GM19372 (cell line): ENCODE measurements around the gene RAB9A.
"Not testable (repeated sequence)": the region's sequence is repeated elsewhere in the genome, so short reads cannot be mapped to it uniquely, and the experiment has no call there.

Source experiments
- ATAC-seq: cut with Tn5 transposase; IDR thresholded peaks from one replicate; pipeline ENCODE4 v1.9.1; 2021; ENCODE audit warnings: mild to moderate bottlenecking, low read depth, moderate library complexity; ENCODE audit not compliant: unreplicated experiment

The RAB9A gene

DNA sequence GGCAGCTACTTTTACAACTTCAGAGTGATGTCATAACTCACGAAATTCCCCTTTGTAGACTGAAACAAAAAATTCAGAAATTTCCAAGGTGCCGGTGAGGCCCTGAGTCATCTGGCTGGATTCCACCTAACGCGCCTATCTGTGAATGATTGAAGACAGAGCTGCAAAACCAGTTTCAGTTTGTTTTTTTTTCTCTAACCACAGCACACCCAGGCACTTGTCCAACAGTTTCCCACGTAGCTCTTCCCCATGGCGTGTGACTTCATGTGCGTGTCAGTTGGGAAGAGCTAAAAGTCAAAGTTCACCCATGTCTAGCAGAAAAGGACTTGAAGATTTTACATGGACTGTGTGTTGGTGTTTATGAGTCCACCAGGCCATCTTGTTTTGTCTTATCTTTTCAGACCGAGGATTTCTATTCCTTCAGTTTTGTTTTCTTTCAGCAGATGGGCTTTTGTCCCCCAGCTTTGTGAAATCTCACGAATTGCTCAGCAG is 19.6 kb upstream of the RAB9A start:
- peak; percentile 83 for ATAC-seq

DNA sequence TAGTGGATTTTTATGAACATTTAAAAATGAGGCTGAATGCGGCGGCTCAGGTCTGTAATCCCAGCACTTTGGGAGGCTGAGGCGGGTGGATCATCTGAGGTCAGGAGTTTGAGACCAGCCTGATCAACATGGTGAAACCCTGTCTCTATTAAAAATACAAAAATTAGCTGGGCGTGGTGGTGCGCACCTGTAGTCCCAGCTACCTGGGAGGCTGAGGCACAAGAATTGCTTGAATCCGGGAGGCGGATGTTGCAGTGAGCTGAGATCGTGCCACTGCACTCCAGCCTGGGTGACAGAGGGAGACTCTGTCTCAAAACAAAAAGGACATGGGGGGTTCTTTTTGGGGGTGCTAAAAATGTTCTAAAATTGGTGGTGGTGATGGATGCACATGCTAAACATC is 19.2 kb upstream of the RAB9A start:
- not testable (repeated sequence) for ATAC-seq

DNA sequence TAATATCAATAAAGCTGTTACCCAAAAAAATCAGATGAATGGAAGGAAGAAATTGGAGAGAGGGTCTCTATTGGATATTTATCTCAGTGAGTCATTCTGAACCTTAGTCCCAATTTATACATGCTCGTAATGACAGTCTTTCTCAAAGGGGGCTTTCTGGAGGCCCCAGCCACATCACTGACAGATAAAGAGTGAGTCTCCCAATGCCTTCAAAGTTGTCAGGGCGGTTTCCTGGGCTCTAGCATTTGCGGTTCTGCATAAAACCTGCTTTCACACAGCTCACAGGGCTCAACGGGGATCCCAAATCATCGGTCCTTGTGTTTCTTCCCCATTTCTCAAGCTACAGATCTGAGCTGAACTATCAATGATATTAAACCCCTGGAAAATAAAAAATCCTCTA is 18.7 kb upstream of the RAB9A start:
- ATAC-seq = no peak

DNA sequence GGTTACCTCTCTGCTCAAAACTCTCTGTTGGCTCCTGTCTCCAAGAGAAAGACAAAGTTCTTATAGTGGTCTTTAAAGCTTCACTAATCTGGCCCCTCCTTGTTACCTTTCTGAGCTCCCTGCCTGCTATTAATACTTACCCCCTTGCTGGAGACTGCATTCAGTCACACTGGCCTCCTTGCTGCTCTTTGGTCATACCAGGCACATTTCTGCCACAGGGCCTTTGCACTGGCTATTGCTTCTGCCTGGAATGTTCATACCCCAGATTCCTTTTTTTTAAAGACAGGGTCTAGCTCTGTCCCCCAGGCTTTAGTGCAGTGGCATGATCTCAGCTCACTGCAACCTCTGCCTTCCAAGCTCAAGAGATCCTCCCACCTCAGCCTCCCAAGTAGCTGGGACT is 15.9 kb upstream of the RAB9A start:
- ATAC-seq = no peak

DNA sequence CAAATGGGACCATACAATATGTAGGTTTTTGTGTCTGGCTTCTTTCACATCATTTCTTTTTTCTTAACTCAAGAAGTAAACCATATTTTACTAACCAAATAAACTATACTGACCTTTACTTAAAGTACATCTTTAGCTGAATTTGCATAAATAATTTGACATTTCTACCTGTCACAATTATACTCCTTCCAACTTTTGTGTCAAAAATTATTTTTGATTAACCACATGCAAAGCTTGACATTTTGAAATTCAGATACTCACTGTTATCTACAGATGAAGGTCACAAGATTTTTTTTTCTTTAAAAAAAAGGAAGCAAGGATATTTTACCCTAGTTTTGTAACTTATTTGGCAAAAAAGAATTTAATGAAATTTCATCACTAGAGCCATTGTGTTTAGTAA is 12.0 kb upstream of the RAB9A start:
- ATAC-seq = no peak

DNA sequence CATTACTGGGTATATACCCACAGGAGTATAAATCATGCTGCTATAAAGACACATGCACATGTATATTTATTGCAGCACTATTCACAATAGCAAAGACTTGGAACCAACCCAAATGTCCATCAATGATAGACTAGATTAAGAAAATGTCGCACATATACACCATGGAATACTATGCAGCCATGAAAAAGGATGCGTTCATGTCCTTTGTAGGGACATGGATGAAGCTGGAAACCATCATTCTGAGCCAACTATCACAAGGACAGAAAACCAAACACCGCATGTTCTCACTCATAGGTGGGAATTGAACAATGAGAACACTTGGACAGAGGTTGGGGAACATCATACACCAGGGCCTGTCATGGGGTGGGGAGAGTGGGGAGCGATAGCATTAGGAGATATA is 9.2 kb upstream of the RAB9A start:
- not testable (repeated sequence) for ATAC-seq

- ATAC-seq = no peak
These were observed 7.3 kb upstream of the RAB9A start for GRCh38 chrX:13681595-13681994.

GRCh38 chrX:13684361-13684760 is 4.6 kb upstream of the RAB9A start:
- no peak for ATAC-seq

DNA sequence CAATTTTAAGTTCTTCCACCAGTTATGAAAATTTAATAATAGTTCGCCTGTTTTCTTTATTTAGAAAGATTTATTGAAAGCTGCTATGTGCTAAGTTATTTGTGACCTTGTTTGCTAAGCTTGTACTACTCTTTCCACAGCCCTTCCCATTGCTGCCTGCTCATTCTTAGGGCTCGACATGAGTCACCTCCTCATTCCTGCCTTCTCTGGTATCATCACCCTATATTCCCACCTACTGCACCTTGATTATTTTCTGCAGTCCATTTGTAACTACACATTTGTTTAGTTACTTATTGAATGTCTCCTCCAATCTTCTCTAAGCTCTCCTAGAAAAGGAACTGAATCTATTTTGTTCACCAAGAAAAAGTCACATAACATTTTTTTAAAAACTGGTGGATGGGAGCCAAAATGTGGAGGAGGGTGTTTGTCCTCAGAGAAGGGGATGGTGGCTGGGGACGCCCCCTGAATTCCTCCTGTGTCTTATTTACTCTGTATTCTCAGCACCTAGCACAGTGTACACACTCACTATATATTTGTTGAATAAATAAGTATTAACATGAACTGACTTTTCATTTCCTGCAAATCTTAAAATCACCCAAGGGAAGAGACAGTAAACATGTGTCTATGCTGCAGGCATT is 3.7 kb upstream of the RAB9A start:
- no peak for ATAC-seq

- ATAC-seq = no peak
These were observed 1.7 kb upstream of the RAB9A start for GRCh38 chrX:13687203-13687602.

DNA sequence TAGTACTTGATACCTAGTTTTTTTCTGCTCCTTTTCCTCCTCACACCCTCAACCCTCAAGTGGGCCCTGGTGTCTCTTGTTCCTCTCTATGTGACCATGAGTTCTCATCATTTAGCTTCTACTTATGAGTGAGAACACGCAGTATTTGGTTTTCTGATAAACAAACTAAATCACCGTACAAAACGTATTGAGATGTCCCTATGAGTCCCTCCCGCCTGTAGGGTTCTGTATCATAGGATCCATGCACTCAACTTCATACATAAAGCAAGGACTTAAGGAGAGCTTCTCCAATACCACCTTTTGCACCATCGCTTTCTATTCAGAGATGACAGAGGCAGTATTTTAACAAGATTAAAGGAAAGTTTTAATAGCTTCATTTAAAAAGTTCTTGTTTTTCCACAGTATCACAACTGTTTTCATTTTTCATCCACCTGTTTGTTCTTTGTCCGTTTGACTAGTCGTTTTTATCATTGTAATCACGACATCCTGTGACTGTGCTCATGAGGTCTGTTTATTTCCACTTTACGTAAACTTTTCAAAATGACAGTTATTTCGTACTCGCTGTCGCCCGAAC is 457 bp upstream of the RAB9A start:
- ATAC-seq = no peak

DNA sequence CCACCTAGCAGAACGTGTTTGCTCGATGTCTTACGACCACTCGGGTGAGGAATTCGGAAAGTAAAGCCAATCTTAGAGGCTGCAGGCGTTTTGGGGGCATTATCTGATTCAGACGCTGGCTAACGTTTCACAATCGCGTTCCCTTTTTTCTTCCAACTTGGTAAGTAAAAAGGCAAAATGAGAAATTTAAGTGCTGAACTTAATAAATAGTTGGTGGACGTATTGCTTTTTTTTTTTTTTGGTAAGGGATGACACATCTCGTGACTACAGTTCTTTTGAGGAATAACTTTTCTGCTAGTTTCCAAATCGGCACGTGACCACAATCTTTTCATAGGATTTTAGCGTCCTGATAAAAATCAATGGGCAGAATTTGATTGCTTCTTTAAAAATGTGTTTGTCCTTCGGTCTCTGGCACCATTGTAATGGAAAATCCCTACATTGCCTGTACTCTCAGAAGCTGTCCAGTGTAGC is 848 bp downstream of the RAB9A start:
- ATAC-seq = no peak

GRCh38 chrX:13690836-13691235 is 1.9 kb downstream of the RAB9A start:
- no peak for ATAC-seq

DNA sequence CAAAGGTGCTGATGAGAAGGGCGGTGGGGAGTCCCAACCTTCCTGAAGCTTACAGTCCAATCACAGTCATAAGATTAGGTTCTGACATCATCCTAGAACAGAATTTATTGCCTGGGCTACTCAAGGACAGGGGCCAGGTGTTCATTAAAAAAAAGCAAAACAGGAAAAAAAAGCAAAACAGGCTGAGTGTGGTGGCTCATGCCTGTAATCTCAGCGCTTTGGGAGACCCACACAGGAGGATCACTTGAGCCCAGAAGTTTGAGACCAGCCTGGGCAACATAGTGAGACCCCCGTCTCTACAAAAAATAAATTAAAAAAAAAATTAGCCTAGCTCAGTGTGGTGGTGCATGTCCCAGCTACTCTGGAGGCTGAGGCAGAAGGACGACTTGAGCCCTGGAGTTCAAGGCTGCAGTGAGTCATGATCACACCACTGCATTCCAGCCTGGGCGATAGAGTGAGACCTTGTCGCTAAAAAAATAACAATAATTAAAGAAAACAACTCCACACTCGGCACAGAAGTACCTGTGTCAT is 3.0 kb downstream of the RAB9A start:
- ATAC-seq = no peak

GRCh38 chrX:13692771-13693231 is 3.9 kb downstream of the RAB9A start:
- ATAC-seq = no peak

DNA sequence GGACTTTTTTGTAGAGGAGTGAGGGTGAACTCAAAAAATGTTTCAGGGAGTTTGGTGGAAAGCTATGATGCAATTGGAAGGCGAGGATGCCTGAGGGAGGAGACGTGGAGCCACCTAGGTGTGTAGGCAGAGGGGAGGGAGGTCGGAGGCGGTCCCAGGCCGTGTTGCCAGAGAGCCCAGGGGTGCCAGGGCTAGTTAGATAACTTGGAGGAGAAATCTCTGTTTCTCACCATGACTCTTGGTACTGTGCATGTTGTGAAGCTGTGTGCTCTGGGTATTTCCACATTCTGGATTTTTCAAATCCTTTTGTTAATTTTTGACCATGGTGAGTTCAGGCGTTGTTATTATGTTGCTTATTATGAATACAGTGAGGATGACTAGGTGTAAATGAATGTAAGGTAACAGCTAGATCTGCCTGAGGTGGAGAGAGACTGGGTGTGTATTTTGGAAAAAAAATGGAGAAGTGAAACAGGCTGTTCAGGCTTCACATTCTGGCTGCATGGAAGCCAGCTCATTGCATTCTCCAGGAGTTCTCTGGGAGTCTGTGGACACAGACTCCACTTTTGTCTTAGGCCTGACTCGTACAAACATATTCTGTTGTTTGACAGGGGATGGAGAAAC is 4.5 kb downstream of the RAB9A start:
- ATAC-seq = no peak

DNA sequence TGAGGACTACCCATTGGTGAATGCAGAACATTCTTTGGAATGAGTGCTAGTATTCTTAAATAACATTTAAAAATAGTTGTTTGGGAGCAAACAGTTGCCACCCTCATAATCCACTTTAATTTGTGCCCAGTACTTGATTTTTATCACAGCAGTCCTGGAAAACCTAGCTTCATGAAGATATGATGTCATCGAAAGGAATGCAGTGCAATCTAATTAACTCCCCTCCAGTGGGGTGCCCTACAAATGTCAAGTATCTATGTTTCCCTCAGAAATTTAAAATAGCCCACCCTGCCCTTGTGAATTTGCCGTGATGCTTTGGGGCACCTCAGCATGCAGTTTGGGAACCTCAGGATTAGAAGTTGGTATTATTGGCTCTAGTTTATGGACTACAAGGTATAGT is 5.4 kb downstream of the RAB9A start:
- no peak for ATAC-seq

DNA sequence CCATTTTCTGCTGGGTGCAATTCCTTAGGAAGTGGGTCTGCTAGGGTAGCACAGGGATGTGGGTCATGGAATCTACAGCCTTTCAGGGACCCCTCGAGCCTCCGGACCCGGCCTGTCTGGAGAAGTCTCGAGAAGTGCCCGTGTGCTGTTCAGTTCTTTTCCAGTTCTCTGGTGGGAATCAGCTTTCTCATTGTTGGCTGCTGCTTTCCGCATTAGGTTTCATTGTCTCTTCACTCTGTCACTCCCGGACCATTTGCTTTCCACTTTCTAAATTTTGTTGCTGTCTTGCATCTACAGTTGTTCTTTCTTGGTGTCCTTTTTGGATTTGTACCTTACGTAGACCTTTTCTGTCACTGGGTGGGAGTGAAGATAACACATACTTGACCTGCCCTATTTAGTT is 6.1 kb downstream of the RAB9A start:
- no peak for ATAC-seq

DNA sequence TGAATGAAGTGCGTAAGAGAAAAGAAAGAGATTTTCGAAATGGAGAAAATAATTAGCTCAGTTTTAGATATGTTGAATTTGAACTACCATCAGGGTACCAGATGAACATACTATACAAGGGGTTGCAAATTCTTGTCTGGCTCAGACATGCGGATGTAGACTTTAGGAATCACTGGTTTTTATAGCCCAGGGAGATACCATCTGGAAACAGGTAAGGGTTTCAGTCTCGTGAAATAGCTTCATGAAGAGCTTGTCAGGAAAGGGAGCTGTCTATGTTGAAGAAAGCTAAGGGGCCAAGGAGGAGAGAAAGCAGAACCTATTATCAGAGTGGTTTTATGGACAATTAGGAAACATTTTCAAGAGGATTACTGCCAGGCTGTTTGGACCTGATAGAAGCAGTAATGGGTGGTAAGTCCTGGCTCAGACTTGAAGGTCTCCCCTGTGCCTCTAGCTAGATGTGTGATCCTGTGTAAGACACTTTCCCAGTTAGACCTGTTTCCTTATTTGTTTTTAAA is 6.7 kb downstream of the RAB9A start:
- ATAC-seq = no peak

DNA sequence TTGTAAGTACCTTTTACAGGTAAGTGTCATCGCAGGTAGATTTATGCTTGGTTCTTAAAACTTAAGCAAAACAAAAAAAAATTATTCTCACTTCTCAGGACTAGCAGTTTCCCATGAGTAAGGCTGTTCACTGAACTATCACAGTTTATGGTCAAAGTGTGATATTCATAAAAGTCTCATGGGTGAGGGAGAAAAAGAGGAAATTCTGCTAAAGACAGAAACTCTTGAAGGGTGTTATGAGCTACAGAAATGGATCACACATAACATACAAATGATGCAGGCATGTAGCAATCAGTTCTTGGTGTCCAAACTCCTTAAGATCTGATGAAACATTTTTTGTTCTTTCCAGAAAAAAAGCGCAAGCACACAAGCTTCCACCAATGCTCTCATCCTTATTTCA is 8.5 kb downstream of the RAB9A start:
- peak; percentile 65 for ATAC-seq

DNA sequence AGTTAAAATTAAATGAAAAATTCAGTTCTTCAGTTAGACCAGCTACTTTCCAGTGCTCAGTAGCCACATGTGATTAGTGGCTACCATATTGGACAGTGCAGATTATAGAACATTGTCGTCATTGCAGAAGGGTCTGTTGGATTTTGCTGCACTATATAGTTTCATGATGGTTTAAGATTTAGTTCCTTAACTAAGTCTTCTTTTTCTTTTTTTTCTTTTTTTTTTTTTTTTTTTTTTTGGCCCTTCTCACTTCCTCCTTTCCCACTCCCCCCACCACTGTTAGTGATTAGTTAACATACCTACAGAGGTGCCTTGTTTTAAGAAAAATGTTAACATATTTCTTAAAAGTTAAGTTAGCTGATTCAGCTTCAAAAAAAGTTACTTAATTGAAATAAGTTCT is 9.0 kb downstream of the RAB9A start:
- ATAC-seq = no peak
